Karpas-422 (cell line): Measurements from ENCODE around the gene MYO5A. TPM values are rescaled to one million over a fixed set of nuclear protein-coding genes. Genes with fewer than 3 reads are reported as not detected.

Experiments used
- DNase-seq: peaks from one replicate; pipeline ENCODE4 v3.0.0-alpha.2; 2015
- H2AFZ ChIP-seq: fragments of 200-600 bp; sonication (generic); 2 replicates; pipeline ENCODE4 v1.6.1; 2014; ENCODE audit warnings: antibody characterized with exemption, low read length, mixed read lengths
- H3K27ac ChIP-seq: fragments of 200-600 bp; sonication (generic); 2 replicates; pipeline ENCODE4 v1.5.1; 2014; ENCODE audit warnings: mild to moderate bottlenecking, low read length, moderate library complexity
- H3K27me3 ChIP-seq: fragments of 200-600 bp; sonication (generic); 2 replicates; pipeline ENCODE4 v1.6.1; 2014; ENCODE audit warnings: low read length, mixed read lengths
- H3K36me3 ChIP-seq: fragments of 200-600 bp; sonication (generic); 2 replicates; pipeline ENCODE4 v1.6.1; 2014; ENCODE audit warnings: low read length, mixed read lengths; ENCODE audit not compliant: insufficient read depth
- H3K4me1 ChIP-seq: fragments of 200-600 bp; sonication (generic); 2 replicates; pipeline ENCODE4 v1.6.1; 2014; ENCODE audit warnings: mild to moderate bottlenecking, low read length, mixed read lengths
- H3K4me2 ChIP-seq: fragments of 200-600 bp; sonication (generic); 2 replicates; pipeline ENCODE4 v1.6.1; 2014; ENCODE audit warnings: low read length, low read depth, mild to moderate bottlenecking; ENCODE audit not compliant: poor library complexity, severe bottlenecking
- H3K4me3 ChIP-seq: fragments of 200-600 bp; sonication (generic); 2 replicates; pipeline ENCODE4 v1.5.1; 2014; ENCODE audit warnings: mild to moderate bottlenecking, antibody characterized with exemption, low read length, mixed read lengths
- H3K79me2 ChIP-seq: fragments of 200-600 bp; sonication (generic); 2 replicates; pipeline ENCODE4 v1.6.1; 2014; ENCODE audit warnings: mild to moderate bottlenecking, low read length, mixed read lengths
- H3K9ac ChIP-seq: fragments of 200-600 bp; sonication (generic); 2 replicates; pipeline ENCODE4 v1.6.0; 2014; ENCODE audit warnings: low read length
- H3K9me2 ChIP-seq: fragments of 200-600 bp; sonication (generic), shearing (Covaris generic); replicated peaks from 2 replicates; pipeline ENCODE4 v1.6.0; 2014; ENCODE audit warnings: mild to moderate bottlenecking, low read length, moderate library complexity; ENCODE audit not compliant: insufficient read depth
- H3K9me3 ChIP-seq: fragments of 300-700, 200-600 bp; sonication (generic); 2 replicates; pipeline ENCODE4 v1.6.1; 2014; ENCODE audit warnings: low read length, mixed read lengths
- H4K20me1 ChIP-seq: fragments of 200-600 bp; sonication (generic); 2 replicates; pipeline ENCODE4 v1.6.1; 2014; ENCODE audit warnings: mild to moderate bottlenecking, antibody characterized with exemption, low read length, low read depth; ENCODE audit not compliant: insufficient read depth
- total RNA-seq: library from RNA; depleted of rRNA; stranded (reverse); fragments of >200 nt; shearing (Covaris generic); gene quantifications from 2 replicates; pipeline ENCODE4 v1.2.3, GENCODE V29; 2014; ENCODE audit warnings: low replicate concordance

The MYO5A gene
- total RNA-seq, 1 experiment from 2014 or later, result 34.8 TPM

- Histone ChIP-seq H3K4me3 (no peak overlapping the region), H3K36me3 (peaks cover 33% of the 10 kb centered on the region), H3K4me1 (no peaks in the 10 kb centered on the region), H2AFZ (no peak overlapping the region), H3K9me2 (no peaks in the 10 kb centered on the region), H3K79me2 (no peaks in the 10 kb centered on the region), H4K20me1 (no peaks in the 10 kb centered on the region), H3K27me3 (no peaks in the 10 kb centered on the region), H3K4me2 (no peak overlapping the region), H3K9ac (no peak overlapping the region), H3K27ac (no peak overlapping the region), H3K9me3 (no peaks in the 10 kb centered on the region)
- no peak for DNase-seq
These were observed 149.8 kb downstream of the MYO5A start for GRCh38 chr15:52378746-52379394.

DNA sequence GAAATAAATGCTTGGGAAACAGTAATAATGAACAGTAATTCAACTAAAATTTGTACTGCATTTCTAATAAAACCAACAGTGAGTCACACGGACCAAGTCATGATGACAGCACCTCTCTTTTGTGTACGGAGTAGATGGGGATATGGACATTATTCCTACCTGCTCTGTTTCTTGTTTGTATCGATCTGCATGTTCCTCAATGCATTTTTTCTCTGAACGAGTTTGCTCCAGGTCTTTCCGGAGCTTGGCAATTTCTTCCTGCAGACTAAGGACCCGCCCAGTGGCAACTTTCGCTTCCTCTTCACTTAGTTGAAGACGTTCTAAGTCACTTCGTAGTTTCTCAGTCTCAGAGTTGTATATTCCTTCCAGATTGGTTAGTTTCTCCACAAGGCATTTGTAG is 158.7 kb downstream of the MYO5A start:
- peaks cover 15% of the 10 kb centered on the region for H3K4me1 ChIP-seq
- peaks cover 39% of the 10 kb centered on the region for H3K36me3 ChIP-seq
- H3K9me2 ChIP-seq, result no peaks in the 10 kb centered on the region
- no peak overlapping the region for H2AFZ ChIP-seq
- peak; percentile 71 for DNase-seq
- H3K79me2 ChIP-seq, result no peaks in the 10 kb centered on the region
- H3K9me3 ChIP-seq, result no peaks in the 10 kb centered on the region
- no peak overlapping the region for H3K9ac ChIP-seq
- H3K4me3 ChIP-seq, result no peak overlapping the region
- H3K27me3 ChIP-seq, result no peaks in the 10 kb centered on the region
- peak overlapping the region; percentile 55 for H3K4me2 ChIP-seq
- H3K27ac ChIP-seq, result peak overlapping the region; percentile 37; the same call in 1 of the 2 replicates
- H4K20me1 ChIP-seq, result no peaks in the 10 kb centered on the region

DNA sequence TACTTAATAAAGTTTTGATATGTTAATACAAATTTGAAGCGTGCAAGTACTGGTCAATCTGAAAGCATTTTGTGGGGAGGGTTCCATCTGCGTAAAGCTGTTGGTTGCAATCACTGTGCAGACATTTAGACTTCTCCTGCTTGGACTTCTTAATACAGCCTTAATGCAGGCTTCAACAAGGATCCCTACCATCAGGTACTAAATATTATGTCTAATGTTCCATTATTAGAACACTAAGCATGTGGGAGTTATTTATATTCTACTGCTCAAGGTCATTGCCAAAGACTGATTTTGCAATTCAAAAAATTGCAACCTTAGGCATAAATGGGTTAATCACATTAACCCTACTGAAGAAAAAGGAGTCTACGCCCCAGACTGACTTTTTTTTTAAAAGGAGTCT is 159.2 kb downstream of the MYO5A start:
- Histone ChIP-seq H3K4me1 (peaks cover 15% of the 10 kb centered on the region), H3K36me3 (peaks cover 37% of the 10 kb centered on the region)

DNA sequence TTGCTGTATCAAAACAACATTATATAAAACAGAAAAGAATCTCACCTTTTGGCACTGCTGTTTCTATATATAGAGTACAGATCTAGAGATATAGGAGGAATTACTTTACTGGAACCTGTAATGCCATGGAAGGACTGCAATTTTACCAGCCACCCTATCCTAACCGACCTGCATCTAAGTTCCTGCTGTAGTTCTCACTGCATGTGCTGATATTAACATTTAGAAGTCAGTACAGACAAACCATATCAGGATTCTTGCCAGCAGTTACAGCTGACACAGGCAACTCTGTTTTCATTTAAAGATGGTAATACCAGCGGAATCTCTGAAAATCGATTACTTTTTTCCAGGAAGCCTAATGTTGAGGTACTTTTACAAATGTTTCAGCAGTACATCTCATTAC is 159.7 kb downstream of the MYO5A start:
- Histone ChIP-seq H3K4me3 (no peak overlapping the region), H3K36me3 (peaks cover 33% of the 10 kb centered on the region), H3K4me1 (peaks cover 15% of the 10 kb centered on the region), H3K4me2 (no peak overlapping the region), H4K20me1 (no peaks in the 10 kb centered on the region), H3K27ac (no peak overlapping the region), H3K9me3 (no peaks in the 10 kb centered on the region), H3K27me3 (no peaks in the 10 kb centered on the region), H3K9ac (no peak overlapping the region), H3K9me2 (no peaks in the 10 kb centered on the region), H2AFZ (no peak overlapping the region), H3K79me2 (no peaks in the 10 kb centered on the region)
- no peak for DNase-seq

More for the DNA sequence above, 159.2 kb downstream of the MYO5A start:
- Histone ChIP-seq H2AFZ (no peak overlapping the region), H3K9me3 (no peaks in the 10 kb centered on the region), H3K79me2 (no peaks in the 10 kb centered on the region), H3K4me3 (no peak overlapping the region), H4K20me1 (no peaks in the 10 kb centered on the region), H3K27me3 (no peaks in the 10 kb centered on the region), H3K9ac (no peak overlapping the region), H3K4me2 (no peak overlapping the region), H3K27ac (no peak overlapping the region), H3K9me2 (no peaks in the 10 kb centered on the region)
- no peak for DNase-seq

GRCh38 chr15:52368402-52368801 is 160.3 kb downstream of the MYO5A start:
- Histone ChIP-seq H3K9ac (no peak overlapping the region), H3K27me3 (no peaks in the 10 kb centered on the region), H3K9me3 (no peaks in the 10 kb centered on the region), H3K4me3 (no peak overlapping the region), H3K4me2 (no peak overlapping the region), H4K20me1 (no peaks in the 10 kb centered on the region), H3K79me2 (no peaks in the 10 kb centered on the region), H3K4me1 (peaks cover 15% of the 10 kb centered on the region), H3K36me3 (peaks cover 30% of the 10 kb centered on the region), H3K9me2 (no peaks in the 10 kb centered on the region), H2AFZ (no peak overlapping the region), H3K27ac (no peak overlapping the region)
- DNase-seq, result no peak

DNA sequence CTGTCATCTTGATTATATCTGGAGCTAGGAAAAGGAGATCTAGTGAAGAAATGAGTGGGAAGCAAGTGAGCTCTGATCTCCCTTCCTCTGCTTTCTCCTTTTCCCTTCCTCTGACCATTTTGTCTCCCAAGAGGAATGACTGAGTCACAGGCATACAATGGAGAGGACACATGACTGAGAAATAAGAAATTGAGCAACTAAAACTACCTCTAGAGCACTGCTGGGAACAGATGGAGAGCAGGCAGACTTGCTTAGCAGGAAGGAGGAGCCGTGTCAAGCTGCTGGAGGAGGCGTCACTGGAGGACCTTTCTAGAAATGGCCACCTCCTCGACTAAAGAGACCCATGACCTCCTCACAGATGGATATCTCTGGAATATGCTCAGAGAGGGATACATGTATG is 166.2 kb downstream of the MYO5A start:
- no peak overlapping the region for H2AFZ ChIP-seq
- H3K4me1 ChIP-seq, result no peaks in the 10 kb centered on the region
- no peak overlapping the region for H3K27ac ChIP-seq
- no peak overlapping the region for H3K4me2 ChIP-seq
- no peaks in the 10 kb centered on the region for H3K9me3 ChIP-seq
- H3K9me2 ChIP-seq, result no peaks in the 10 kb centered on the region
- H3K27me3 ChIP-seq, result no peaks in the 10 kb centered on the region
- no peak for DNase-seq
- H3K9ac ChIP-seq, result no peak overlapping the region
- H4K20me1 ChIP-seq, result no peaks in the 10 kb centered on the region
- no peak overlapping the region for H3K4me3 ChIP-seq
- H3K36me3 ChIP-seq, result peaks cover 22% of the 10 kb centered on the region
- no peaks in the 10 kb centered on the region for H3K79me2 ChIP-seq

- Histone ChIP-seq H3K9me3 (no peaks in the 10 kb centered on the region), H3K9me2 (no peaks in the 10 kb centered on the region), H4K20me1 (no peaks in the 10 kb centered on the region), H3K9ac (no peak overlapping the region), H3K79me2 (no peaks in the 10 kb centered on the region), H3K27me3 (no peaks in the 10 kb centered on the region), H3K27ac (no peak overlapping the region), H3K4me1 (no peaks in the 10 kb centered on the region), H3K36me3 (peaks cover 17% of the 10 kb centered on the region), H2AFZ (no peak overlapping the region), H3K4me3 (no peak overlapping the region), H3K4me2 (no peak overlapping the region)
- DNase-seq, result no peak
These were observed 166.6 kb downstream of the MYO5A start for GRCh38 chr15:52361975-52362494.

DNA sequence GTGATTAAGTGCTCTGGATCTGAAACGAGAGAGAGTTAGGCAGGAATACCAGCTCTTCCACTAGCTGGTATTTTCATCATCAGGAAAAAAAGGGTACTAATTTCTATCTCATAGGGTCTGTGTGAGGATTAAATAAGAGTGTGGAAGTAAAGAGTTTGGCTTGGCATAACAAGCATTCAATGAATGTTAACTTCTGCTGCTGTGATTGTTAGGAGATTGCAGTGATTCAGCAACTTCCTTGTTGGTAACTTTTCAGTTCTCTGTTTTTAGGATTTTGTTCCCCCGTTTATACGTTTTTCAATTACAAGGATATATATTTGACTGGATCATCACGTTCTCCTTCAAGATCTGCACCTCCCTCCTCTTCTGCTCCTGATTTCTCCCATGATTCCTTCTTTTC is 167.2 kb downstream of the MYO5A start:
- DNase-seq, result no peak
- Histone ChIP-seq H3K9ac (no peak overlapping the region), H3K36me3 (peaks cover 15% of the 10 kb centered on the region; the same call in 1 of the 2 replicates), H3K27ac (no peak overlapping the region), H3K4me3 (no peak overlapping the region), H3K27me3 (no peaks in the 10 kb centered on the region), H3K79me2 (no peaks in the 10 kb centered on the region), H3K4me2 (no peak overlapping the region), H2AFZ (no peak overlapping the region), H4K20me1 (no peaks in the 10 kb centered on the region), H3K9me2 (no peaks in the 10 kb centered on the region), H3K4me1 (no peaks in the 10 kb centered on the region), H3K9me3 (no peaks in the 10 kb centered on the region)
